ENCODE measurements around the gene TAL2.
"Not testable (repeated sequence)": the region's sequence is repeated elsewhere in the genome, so short reads cannot be mapped to it uniquely, and the experiment has no call there.

The TAL2 gene

DNA sequence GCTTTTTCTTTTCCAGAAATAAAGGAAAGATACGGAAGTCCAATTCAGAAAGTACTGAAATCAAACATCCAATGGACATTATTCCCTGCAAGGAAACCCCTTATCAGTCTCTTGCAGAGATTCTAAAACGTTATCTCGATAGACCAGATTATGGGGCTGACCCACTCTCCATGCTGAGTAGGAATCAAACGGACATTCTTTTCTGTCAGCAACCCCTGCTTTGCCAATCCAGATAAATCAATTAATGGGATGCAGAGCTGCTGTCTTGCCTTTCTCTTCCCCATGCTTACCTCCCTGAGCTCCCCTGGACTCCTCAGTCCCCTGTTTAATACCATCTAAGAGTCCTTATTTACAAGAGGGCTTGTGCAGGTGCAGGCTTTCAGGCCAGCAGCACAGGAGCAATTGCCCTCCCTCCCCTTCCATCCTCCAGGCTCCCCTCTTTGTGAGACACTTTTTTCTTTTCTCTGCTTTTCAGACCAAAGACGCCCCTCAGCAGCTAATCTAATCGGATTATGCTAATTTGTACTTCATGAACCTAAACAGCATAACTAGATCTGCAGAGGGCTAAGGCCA, 14.2 kb downstream of the TAL2 start:
- DNase-seq (ENCODE audit: low spot score), result no peak

DNA sequence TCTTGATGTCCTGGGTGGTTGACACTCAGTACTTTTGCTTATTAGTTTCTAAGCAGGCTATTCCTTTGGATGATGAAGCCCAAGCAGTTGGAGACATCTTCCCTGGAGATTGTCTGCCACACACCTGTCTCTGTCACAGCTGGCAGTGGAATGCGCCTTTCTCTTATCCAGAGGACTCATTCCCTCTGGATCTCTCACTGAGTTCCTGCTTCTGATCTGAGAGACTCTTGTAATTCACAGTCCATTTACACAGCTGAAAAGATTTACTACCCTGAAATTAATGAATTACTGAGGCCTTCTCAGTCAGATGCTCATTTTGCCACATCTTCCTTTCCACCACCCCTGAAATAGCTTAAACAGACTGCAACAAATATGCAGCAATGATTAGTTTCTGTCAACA, 15.9 kb downstream of the TAL2 start:
- DNase-seq (ENCODE audit: low spot score), result no peak

DNA sequence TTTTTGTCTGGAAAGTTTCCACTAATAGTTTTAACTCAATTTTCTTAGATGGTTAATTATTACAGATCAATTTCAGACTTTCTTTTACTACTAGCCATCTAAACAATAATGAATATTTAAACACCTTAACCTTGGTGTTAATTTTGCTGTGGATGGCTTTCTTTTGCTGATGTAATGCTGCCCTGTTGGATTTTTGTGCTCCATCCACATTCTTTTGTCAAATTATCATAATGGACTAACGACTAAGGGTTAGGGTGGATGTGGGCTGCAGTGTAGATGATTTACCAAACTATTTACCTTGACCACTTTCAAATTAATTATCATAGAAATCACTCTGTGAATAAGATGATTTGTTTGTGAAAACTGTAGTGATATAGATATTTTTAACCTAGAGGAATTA, 16.5 kb downstream of the TAL2 start:
- no peak for DNase-seq (ENCODE audit: low spot score)

DNA sequence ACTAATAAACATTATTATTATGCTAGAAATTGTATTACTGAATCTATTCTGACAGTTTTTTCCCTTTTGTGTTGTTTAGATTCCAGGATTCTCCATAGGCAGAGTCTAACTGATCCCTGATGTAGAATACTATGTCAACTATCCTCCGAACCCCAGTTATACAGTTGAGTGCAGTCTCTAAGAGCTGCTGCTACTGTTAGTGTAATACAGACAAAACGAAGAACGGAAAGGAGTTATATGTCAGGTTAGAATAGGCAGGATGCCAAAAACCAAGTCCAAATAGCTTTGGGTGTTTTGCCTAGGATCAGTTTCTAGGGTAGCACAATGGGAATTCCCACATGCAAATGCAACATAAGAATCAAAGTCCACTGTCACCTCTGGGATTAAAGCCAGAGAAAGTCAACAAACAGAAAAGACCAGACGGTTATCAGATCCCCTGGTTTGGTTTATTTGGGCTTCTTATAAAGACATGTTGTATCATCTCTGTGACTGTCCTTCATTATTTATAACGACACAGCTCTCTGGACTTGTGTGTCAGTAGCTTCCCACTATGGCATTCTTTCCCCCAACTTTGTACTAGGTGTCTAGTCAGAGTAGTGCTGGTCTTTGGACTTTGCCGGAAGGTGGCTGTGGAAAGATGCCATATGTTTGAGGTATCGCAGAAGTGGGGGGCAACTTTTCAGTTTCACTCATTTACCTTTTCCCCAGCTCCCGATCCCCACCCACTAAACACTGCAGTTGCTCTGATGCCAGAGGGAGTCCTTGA, 17.2 kb downstream of the TAL2 start:
- DNase-seq (ENCODE audit: low spot score), result no peak

DNA sequence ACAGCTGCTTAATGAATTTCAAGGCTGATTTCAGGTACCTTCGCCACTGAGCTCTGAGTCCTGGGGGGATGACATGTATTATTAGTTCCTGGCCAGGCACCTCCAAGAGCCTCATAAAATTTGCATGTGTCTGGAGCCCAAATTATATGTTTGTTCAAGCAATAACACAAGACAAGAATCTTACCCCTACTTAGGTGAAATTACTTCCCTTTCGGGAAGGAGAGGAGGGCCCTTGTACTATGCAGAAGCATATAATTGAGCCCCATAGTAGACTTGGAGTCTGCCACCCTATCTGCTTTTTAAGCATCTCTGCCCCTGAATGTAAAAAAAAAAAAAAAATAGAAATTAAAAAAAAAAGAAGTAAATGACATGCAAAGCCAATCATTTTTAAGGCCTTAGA, 19.1 kb downstream of the TAL2 start:
- no peak for DNase-seq (ENCODE audit: low spot score)

DNA sequence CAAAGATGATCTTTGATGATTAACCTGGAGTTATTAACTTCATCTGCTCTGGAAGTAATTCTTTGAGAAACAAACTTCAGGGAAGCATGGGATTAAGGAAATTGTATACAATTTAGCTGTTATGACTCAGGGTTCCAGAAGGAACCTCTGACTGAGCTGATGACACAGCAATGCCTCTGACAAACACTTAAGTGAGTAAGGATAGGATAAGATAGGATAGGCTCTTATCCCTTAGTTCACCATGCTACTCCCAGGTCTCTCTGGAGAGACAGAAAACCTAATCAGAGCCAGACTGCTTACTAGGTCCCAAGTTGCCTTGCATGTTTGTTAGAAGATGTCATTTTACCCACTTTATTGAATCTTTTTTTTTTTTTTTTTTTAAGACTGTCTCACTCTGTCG, 19.5 kb downstream of the TAL2 start:
- DNase-seq (ENCODE audit: low spot score), result no peak

DNA sequence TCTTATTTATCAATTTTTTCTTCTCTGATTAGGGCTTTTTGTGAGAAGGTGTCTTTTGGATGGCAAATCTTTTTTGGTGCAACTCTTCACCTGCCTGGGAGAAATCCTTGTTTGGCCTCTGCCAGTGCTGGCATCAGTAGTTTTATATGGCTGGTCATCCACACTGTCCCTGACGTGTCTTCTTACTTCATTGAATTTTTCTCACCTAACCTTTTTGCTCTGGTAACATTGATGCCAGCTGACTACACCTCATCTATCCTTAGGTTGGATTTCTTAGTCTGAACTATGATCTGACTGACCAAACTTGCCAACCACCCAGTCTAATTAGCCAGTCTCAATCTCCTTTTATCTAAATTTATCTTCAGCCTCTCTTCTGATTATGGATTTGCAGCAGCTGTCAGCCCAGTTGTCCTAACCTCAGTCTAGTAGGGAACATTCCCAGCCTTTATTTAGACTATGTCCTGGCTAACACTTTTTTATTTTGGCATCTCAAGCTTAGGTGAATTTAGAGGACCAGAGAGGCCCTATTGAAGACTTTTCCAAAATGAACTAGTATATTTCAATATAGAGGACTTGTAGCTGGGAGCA, 21.5 kb downstream of the TAL2 start:
- DNase-seq (ENCODE audit: low spot score), result no peak

DNA sequence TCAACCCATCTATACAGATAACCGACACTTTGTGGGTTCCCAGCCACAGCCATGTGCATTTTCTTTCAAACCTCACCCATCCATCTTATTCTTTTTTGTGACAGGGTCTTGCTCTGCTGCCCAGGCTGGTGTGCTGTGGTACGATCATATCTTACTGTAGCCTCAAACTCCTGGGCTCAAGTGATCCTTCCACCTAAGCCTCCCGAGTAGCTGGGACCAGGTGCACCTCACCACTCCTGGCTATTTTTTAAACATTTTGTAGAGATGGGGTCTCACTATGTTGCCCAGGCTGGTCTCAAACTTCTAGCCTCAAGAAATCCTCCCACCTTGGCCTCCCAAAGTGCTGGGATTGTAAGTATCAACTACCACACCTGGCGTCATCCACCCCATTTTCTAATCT, 24.7 kb downstream of the TAL2 start:
- DNase-seq (ENCODE audit: low spot score), result no peak

DNA sequence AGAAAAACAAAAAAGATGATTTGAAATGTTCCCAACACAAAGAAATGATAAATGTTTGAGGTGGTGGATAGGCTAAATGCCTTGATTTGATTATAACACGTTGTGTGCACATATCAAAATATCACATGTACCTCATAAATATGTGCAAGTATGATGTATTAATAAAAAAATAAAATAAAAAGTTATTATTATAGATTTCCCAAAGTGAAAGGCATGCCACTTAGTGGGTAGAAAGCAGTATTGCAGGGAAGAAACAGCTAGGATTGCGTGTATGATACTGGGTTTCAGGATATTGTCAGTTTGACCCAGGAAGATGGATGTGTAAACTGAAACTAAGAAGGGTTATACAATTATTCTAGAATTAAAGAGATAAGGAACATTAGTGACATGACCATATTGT, 28.5 kb downstream of the TAL2 start:
- no peak for DNase-seq (ENCODE audit: low spot score)

DNA sequence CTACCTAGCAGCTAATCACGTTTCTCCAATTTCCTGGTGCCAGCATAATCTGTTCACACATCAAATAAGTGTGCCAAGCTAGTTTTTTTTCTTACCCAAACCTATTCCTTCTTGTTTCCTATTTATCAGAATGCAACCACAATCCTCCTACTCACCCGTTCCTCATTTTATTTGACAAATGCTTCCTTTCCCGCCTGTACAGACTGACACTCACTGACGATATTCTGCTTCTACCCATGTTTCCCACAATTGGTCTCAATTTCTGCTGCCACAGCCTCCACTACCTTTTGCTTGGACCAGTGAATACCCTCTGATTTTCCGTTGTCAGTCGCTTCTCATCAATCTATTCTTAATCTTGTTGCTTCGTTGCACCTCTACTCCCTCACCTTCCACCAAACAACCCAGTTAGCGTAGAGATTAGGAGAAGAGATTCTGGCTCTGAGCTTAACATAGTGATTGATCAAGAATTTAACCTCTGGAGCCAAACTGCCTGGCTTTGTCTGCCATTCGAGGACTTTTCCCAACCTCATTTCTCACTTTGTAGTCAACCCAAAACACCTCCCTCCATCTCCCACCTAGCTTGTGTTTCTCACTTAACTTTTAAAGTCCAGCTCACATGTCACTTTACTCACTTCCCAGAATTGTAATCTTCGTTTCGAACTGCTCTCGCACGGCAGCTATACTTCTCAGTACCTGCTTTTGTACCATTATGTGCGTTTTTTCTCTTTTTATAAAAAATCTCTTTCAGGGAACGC, 31.4 kb downstream of the TAL2 start:
- DNase-seq (ENCODE audit: low spot score), result no peak

DNA sequence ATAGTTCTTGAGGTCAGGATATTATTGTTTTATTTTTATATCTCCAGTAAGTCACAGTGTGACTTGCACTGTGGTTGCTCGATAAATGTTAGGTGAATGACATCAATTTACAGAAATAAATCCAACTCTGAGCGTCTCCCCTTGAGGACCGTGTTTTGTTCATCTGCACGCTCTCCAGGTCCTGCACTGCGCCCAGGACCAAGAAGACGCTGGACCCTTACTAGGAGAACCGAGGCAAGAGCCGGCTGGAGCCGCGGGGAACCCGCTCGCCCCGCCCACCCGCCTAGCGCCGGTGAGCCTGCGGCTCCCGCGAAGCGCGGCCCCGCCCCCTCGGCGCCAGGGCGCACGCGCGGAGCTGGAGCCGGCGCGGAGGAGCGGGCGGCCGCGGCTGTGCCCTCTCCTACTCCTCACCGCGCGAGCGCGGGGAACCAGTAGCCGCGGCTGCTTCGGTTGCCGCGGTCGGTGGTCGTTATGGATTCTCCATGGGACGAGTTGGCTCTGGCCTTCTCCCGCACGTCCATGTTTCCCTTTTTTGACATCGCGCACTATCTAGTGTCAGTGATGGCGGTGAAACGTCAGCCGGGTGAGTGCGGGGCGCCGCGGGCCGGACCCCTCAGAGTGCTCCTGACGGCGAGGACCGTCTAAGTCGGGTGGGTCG, 32.1 kb downstream of the TAL2 start, which contains the start of gene TMEM38B:
Gene TMEM38B (plus strand): TSS at position 352 of the 658 bp plus-strand sequence. CDS start 120 bp downstream, at position 472.
- DNase-seq (ENCODE audit: low spot score), result peak; percentile 83

DNA sequence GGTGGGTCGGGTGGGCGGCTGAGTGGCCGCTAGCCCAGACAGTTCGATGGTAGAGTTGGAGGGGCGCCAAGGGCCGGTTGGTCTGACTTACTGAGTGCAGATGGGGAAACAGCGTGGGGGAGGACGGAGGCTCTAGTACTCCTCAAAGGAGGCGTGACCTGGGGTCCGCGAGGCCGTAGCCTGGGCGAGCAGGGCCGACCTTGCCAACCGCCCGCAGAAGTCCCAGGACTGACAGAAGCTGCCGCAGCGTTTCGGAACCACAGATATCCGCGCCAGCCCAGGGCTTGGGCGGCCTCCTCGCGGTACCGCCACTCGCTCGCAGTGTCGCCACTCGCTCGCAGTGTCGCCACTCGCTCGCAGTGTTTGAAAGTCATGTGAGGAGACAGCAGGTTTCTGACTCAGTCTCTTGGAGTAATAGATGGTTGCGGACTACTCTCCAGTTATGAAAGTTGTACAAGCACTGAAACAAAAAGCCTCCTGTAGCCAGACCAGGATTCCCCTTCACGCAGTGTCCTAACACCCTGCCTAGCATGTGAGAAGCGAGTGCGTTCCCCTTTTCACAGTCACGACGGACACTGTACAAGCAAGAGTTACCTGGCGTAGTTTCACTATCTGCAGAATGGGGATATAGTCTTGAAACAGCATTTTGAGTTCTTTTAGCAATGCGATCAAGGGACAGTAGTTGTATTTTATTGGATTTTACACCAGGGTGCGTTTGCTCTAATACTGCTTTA, 32.8 kb downstream of the TAL2 start:
- DNase-seq (ENCODE audit: low spot score), result peak; percentile 54

DNA sequence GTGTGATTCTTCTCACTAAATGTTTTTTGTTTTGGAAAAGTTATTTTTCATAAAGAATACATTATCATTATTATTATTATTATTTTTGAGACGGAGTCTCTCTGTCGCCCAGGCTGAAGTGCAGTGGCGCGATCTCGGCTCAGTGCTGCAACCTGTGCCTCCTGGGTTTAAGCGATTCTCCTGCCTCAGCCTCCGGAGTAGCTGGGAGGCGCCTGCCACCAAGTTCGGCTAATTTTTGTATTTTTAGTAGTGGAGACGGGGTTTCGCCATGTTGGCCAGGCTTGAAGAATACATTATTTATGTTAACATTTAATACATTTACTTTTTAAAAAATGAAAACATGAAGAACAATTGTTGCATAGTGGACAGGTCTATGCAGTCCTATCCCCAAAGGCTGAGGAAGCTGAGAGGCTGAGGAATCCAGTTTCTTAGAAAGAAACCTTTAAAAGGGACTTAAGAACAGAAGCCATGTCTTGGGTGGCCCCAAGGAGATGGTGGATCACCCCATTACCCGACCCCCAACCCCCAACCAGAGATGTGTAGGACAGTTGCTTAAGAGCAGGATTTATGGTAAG, 34.0 kb downstream of the TAL2 start:
- no peak for DNase-seq (ENCODE audit: low spot score)

DNA sequence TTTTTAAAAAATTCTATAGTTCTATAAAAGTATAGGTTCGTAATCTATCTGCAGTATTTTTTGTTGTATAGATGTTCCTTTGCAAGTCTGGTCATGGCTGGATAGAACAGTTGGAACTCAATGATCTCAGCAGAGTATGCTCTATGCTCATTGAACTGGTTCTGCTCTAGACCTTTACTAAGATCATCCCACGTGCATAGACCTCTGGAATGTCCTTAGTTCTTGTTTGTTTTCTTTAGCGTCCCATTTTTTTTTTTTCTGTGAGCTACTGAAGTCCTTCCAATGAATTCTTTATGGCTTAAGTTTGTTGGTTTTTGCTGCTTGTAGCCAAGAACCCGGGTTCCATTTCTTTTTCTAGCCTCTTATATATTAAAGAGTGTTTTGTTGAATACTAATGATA, 35.6 kb downstream of the TAL2 start:
- no peak for DNase-seq (ENCODE audit: low spot score)

DNA sequence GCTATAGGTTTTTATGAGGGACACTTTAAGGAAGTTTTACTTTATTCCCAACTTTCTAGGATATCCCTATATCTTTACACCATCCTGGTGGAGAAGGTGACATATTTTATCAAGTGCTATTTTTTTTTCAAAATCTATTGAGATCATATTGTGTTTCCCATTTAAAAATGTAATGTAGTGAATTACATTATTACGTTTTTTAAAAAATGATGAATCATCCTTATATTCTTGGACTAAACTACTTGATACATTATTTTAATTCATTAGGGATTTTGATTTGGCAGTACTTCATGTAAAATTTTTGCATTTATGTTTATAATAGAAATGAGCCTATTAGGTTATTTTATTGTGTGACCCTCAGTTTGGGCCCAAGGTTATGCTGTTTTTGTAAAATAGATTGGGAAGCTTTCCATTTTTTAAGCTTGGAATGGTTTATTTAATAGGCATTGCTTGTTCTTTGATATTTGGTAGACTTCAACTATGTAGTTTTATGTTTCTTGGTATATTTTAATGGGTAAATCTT, 36.2 kb downstream of the TAL2 start:
- DNase-seq (ENCODE audit: low spot score), result no peak

DNA sequence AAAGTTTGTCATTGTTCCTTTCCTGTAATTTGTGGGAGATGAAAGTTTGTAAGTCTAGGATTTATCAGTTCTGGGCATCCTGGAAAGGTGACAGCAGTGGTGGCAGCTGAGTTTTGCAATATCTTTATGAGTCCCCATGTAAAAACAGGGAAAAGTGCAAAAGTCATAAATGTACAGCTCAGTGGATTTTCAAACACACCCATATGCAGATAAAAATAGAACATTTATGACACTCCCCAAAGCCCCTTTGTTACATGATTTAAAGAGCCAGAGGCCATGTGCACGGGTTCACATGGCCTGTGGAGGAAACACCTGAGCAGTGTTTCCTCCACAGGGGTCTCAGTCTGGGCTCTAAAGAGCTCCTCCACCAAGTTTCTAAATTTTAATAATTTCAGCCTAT, 38.4 kb downstream of the TAL2 start:
- DNase-seq (ENCODE audit: low spot score), result no peak

DNA sequence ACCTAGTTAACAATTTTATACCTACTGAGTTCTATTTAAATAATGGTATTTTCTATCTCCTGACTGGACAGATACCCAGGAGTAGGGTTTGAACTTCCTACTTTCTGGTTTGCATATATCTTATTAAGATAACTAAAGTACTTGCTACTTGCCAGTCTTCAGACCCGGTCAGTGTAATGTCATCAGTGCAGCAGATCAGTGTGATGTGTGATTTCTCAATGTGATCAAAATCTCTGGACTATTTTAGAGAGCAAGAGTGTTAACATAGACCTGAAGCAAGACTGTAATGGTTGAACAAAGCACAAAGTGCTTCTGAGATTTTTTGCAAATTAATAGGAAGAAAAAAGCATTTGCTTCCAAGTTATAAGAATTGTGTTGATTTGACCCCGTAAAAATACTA, 38.9 kb downstream of the TAL2 start:
- no peak for DNase-seq (ENCODE audit: low spot score)

DNA sequence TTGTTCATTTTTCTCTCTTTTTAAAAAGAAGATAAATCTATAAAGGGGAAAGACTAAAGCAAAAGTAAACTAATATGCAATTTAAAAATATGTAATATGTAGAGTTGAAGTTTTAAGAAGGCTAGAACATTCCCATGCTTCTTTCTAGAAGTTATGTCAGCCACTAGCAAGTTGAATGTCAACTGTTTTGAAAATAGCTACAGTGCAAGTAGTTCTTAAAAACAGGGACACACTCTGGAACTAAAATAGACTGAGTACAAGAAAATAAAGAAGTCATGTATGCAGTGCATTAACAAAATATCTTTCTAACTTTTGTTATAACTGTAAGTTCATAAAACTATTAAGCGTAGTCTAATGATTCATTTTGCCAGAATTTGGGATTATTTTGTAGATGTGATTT, 40.0 kb downstream of the TAL2 start:
- DNase-seq (ENCODE audit: low spot score), result no peak

DNA sequence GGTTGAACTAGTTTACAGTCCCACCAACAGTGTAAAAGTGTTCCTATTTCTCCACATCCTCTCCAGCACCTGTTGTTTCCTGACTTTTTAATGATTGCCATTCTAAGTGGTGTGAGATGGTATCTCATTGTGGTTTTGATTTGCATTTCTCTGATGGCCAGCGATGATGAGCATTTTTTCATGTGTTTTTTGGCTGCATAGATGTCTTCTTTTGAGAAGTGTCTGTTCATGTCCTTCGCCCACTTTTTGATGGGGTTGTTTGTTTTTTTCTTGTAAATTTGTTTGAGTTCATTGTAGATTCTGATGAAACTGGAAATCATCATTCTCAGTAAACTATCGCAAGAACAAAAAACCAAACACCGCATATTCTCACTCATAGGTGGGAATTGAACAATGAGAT, 41.4 kb downstream of the TAL2 start:
- DNase-seq (ENCODE audit: low spot score), result not testable (repeated sequence)

DNA sequence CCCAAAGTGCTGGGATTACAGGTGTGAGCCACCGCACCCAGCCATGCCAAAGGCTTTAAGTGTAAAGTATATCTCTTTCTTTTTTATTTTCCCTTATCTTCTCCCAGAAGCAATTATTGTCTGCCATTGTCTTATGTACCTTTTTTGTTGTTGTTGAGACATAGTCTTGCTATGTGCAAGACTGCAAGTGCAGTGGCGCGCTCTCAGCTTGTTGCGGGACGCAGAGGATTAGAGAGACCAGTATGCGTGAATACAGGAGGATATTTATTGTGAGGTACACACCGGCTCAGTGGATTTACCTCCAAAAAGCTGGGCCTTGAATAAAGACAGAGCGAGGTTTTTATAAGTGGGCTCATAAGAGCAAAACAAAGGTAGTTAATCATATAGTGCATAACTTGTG, 43.9 kb downstream of the TAL2 start:
- no peak for DNase-seq (ENCODE audit: low spot score)

DNA sequence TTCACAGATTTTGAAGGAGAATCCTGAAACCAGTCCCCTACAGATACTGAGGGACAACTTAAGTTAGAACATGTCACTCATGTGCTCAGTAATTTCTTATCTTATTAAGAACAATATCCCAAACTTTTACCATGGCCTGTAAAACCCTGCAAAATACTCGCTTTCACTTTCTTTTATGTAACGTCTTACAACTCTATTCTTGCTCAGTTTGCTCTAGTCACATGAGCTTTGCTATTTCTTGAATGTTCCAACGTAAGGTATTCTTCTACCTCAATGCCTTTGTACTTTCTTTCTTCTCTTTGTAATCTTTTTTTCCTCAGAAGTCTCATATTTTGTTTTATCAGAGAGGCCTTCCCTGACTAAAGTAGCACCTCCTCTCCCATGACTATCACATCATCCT, 46.1 kb downstream of the TAL2 start:
- DNase-seq (ENCODE audit: low spot score), result no peak
